CD4-positive, alpha-beta T cell treated with Interleukin-1 beta for 1 hour (primary cell): Measurements from ENCODE around the gene ZNF385D.

ENCODE experiments used
- DNase-seq, 2 donors: peaks; one replicate each; pipeline ENCODE4 v3.0.0-alpha.2; 2020 to 2022

The ZNF385D gene

DNA sequence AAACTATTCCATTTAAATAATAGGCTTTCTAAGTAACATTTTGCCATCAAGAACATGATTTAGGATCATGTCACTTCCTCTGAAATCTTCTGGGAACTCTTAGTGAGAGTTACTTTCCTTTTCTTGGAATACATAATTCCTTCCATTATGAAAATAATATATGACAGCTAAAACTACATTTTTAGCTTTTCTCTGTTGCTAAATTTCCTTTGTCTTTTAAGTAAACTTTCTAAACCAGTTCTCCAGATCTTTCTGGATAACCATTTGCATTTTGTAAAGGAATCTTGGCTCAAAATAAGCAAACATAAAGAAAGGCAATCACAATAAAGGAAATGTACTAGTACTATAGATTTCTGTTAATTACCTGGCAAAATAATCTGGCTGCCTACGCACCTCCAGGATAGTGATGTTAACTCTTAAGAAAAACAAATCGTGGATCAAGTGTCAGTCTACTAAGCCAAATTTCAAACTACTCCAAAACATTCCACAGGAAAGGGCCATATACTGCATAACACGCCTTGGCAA lies 165.7 kb downstream of the ZNF385D start:
- no peak for DNase-seq

DNA sequence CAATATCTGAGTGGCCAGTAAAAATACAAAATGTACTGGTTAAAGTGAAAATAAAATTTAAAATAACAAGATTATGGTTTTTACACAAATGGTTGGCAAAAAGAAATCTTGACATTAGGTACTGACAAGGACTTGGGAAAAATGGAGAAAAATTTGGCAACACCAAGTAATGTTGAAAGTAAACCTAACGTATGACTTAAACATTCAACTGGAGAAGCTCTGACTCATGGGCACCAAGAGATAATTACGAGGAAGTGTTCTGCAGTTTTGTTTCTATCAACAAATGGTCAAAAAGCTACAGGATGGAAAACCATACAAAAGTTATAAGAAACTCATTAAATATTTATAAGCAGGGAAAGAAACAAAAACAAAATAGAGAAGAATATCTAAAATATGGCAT lies 177.7 kb downstream of the ZNF385D start:
- DNase-seq = no peak

DNA sequence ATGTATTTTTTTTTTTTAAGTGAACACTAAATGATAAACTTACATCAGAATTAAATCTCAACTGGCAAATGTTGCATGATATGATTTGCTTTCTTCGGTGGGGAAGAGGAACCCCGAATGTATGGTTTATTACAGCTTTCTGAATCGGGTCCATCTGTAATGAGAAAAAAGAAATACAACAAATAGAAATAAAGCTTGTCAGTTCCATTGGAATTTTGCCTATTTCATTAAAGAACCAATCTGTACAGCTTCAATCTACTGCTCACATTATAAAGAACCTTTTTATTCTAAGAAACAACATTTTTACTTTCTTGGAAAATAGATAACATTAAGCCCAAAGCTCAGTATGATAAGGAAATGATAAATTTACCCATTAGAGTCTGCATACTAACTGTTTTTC lies 186.5 kb downstream of the ZNF385D start:
- DNase-seq = no peak

DNA sequence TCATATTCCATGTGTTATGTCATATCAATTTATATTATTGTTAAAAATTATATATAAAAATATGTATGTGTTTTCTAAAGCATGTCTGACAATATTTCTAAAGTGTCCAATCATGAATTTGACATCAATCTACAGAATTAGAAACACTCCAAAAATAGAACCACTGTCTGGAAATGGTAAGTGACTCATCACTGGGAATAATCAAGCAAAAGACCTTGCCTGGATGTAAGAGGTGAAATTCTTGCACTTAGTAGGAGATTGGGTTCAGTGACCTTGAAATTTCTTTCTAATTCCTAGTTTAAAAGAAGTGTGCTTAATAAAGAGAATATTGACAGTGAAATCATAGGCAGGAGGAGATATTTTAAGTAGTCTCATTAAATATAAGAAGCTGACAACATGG lies 188.8 kb downstream of the ZNF385D start:
- no peak for DNase-seq

DNA sequence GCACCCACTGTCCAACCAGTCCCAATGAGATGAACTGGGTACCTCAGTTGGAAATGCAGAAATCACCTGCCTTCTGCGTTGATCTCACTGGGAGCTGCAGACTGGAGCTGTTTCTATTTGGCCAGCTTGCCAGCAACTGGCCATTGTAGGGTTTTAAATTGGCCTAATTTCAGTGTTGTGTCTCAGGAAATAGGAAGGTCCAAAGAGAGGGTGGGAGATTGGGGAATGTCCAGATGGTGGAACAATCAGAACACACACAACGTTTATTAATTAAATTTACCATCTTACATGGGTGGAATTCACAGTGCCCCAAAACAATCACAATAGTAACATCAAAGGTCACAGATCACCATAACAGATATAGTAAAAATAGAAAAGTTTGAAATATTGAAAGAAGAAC lies 189.5 kb downstream of the ZNF385D start:
- no peak for DNase-seq

DNA sequence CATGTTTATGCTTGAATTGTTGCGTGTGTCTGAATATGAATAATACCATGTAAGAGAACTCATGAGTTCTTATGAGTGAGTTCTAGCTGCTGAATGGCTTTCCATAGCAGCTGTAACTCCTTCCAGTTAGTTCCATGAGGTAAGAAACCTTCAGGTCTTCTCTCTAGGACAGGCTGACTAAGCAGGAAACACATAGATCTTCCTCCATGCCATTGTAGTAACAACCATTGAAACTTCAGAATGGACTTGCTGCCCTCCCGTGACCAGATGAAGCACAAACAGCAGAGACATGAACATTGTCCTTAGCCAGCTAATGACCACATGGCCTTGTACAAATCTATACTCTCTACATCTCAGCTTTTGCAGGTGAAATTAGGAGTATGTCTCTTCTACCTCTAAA lies 200.0 kb downstream of the ZNF385D start:
- no peak for DNase-seq

DNA sequence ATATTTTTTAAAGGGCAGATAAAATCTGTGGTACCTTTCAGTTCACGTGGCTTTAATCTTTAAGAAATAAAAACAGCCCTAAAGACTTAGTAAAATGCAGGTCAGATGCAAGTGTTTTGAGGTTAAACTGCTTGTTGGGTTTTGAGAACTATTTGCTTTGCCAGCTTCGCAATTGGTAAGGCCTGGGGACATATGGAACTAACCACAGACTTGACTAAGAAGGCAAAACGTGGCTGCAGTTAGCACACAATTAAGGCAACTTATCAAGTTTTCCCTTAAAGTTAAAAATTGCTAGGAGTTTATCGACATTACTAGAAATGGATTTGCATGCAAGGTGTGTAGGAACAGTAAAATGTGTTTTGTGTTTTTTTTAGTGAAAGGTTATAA lies 206.9 kb downstream of the ZNF385D start:
- DNase-seq = no peak

DNA sequence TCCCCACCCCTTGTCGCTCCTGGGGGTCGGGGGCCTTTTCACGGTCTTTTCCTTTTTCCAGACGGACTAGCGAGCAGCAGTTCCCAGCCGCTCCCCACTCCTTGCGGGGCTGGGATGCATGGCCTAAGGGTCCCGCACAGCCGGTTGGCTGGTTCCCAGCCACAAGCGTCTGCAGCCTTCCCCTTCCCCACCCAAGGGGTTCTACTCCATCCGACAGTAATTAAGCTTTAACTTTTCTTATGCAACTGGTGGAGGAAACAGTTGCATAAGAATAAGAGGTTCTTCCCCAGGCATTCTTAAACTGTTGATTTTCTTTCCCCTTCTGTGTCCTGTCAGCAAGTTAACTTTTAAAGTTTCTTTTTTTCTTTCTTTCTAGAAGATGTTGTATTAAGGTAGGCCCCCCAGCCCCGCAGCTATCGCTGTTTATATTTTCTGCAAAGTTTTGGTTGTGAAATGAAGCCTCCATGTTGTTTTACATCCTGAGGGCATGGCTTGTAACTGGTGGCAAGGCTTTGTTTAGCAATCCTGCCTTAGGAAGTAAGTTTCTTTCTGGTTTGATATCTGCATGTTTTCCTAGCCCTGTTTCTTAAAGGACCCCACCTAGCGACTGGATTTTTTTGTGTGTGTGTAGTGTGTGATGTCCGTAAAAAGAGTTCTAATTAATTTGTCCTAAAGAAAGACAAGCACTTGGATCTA lies 207.5 kb downstream of the ZNF385D start:
- DNase-seq = no peak

DNA sequence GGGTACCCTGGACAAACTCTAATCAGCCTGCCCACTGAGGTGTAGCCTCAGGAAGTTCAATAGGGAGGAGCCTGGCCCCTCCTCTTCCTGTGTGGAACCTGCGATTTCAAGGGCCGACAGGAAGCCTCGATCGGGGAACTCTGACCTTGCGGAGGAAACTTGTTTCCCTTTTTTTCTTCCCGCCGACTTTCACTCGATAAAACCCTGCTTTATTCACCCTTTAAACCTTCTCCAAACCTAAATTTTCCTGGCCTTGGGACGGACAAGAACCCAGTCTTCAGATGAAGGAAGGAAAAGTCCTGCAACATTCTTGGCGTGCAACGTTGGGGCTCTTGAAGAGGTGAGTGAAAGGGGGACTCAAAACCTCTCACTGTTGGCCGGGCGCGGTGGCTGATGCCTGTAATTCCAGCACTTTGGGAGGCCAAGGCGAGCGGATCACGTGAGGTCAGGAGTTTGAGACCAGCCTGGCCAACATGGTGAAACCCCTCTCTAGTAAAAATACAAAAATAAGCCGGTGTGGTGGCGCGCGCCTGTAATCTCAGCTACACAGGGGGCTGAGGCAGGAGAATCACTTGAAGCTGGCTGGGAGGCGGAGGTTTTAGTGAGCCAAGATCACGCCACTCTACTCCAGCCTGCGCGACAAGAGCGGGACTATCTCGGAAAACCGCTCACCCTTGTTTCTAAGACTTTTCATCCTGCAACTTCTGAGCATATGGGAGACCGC lies 208.2 kb downstream of the ZNF385D start:
- no peak for DNase-seq

DNA sequence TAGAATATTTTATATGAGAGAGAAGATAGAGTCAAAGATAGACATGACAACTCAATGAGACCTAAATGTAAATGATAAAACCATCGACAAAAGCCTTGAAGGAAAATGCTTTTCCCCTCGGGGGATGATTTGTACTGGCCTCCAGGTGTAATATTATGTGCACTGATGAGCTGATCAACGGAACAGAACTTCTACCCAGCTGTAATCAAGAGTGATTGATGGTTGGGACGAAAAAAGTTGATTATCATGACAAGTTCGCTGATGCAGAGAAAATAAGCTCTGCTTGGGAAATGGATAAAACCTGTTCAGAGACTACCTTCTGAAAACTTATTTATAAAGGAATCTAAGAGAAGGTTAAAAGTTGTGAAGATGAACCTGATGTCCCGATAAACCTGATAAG lies 210.7 kb downstream of the ZNF385D start:
- no peak for DNase-seq

DNA sequence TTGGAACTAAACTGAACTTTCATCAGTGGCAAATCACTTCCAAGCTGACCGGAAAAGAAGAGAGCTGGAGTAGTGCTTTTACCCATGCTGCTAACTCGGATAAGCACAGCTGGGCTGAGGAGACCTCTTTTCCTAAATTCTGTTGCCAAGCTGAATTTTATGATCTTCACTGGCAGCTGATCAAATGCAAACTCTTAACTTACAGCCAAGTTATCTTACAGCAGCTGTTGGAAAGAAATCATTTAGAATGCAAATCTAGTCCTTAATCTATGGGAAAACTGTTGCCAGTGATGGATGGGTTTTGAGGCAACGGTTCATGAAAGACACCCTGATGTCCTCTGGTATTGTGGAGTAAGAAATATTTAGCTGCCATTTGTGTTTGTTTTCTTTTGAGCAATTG lies 216.5 kb downstream of the ZNF385D start:
- no peak for DNase-seq

DNA sequence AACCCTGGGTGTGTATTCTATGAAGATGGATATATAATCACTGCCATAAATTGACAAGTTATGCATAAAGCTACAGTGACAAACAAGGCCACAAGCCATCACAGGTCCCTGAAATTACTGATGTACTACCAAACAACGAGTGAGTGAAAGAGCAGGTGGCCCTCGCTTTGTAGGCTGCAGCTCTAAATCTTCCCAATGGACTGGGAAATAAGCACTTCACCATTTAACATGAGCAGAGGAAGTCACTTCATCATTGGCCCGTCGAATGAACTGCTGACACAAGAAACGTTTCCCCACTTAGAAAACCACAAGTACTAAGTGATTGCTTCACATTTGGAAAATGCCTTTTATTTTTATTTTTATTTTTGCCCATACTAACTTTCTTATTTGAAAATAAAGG lies 218.0 kb downstream of the ZNF385D start:
- DNase-seq = peak in 1 of 2 donors; percentile 1

DNA sequence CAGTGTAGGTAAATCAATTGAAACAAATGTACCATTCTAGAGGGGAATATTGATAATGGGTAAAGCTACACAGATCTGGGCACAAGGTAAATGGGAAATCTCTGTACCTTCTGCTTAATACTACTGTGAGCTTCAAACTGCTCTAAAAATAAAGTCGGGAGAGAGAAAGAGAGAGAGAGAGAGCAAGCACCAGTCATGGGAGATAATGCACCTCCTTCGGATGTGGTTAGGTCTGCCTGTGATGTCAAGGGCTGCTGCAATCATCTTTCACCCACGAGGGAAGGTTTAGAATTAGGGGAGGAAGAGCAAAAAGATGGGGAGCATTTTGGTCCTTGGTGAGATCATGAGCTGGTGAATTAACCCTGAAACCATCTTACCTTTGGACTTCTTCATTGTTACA lies 219.1 kb downstream of the ZNF385D start:
- DNase-seq = no peak

DNA sequence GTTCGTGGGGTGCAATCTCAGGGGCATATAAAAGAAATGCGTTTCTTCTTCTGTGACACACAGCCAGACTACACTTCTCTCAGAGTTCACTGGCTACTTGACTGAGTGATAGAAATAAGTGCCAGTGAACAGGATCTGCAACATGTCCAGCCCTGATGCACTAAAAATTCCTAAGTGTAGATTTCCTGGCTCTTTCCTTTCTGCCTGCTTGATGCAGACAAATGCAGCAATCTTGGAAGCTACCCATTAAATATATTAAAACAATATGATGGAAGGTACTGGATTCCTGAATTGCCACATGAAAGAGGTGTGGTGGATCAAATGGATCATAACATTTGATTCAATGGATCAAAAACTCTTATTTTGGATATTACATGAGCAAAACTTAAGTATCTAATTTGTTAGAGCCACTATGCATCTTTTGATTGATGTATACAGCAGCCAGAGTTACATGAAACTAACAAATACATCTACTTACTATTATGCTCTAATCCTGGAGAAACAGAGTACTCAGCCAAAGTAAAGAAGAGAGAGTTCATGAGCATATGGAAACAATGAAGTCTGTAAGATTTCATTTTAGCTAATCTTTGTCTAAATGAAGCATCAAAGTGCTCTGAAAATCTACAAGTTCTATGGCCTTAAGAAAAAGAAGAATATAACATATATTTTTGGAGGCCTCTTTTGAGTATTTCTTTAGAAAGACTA lies 222.6 kb downstream of the ZNF385D start:
- DNase-seq = no peak

DNA sequence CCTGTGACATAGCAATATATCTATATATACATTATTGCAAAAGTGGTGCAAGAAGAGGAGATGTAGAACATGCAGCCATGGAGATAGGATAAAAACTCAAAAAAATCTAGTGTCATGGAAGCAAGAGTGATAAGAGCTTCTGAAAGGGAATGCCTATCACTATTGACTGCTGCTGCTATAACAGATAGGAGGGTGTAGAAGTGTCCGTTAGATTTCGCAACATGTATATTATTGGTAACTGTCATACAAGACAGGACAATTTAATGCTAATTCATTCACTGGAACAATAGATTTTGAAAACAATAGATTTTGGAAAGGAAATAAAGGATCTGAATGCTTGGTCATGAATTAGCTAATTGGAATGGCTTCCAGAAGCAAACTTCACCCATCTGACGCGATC lies 224.5 kb downstream of the ZNF385D start:
- DNase-seq = no peak

DNA sequence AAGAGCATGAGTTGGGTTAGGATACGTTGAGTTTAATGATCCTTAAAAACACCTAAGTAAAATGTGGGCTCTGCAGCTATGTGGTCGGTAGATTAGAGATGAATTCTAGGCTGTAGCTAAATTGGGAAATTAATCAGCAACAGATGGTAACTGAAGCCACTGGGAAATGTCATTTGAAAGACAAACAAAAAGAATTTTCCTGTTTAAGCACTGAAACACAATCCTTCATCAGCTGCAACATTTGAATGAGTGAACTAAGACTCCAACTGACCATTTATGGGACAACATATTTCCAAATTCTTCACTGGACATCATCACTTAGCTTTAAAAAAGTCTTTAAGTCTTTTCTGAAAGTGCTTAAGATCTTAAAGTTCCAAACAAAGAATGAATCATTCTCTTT lies 226.9 kb downstream of the ZNF385D start:
- DNase-seq = no peak

DNA sequence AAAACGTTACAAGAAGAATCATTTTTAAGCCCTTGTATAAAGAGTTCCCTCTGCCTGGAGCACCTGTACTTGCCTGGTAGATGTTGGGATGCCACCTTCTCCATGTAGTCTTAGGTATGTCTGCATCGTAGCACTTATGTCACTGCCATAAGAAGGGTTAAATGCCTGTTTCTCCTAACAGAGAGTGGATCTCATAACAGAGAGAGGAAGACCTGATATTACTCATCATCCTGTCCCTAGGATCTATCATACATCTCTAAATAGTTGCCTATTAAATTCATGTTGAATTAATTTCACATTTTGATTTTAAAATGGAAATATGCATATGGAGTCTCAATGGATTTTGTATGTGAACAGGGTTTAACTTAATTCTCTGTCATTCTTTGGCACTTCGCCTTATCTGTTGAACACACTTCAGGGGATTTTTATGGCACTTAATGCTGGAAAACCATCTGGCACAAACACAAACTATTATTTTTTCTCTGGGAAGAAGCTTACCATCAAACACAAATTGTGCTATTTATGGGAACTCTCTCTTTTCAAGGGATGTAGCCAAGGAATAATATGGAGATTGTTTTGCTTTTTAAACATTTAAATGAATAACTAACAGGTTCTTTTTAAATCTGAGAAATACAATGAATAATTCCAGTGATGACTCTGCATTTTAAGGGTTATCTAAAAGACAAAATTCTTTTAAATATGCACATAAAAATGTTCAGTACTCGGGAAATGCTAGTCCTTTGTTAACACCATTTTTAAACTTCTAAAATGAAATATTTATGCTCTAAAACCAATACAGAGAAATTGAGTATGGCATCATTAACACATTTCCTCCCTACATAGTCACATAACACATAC lies 230.7 kb downstream of the ZNF385D start:
- no peak for DNase-seq

DNA sequence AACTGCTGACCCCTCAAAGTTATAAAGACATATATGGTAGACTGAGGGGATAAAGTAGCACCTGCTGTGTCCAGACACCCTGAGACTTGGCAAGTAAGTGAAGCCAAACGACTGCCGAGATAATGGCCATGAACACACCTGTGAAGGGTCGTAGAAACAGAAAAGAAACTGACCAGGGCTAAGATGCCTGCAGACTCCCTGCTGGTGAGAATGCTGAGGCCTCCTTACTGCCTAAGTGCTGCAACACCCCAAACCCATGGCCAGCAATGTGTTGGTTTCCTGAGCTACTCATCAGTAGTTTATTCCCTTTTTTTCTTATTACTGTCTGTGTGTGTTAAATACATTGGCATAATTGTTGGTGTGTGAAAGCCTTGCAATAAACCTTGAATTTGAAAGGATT lies 233.8 kb downstream of the ZNF385D start:
- DNase-seq = no peak

DNA sequence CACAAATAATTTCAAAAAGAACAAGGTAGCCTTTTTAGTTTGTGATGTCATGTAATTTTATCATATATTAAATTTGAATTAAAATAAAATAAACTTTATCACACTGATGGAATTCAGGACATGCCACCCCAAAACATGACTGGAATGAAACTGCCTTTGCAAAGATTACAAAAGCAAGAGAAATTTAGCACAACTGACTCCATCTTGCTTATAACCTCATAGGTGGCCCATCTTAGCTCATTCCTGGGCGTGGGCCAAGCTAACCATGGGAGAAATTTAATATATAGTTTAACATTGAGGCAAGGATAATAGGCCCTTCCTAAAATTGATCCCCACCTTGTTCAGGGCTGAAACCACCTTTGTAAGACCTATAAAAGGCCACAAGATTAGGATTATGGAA lies 235.6 kb downstream of the ZNF385D start:
- no peak for DNase-seq

DNA sequence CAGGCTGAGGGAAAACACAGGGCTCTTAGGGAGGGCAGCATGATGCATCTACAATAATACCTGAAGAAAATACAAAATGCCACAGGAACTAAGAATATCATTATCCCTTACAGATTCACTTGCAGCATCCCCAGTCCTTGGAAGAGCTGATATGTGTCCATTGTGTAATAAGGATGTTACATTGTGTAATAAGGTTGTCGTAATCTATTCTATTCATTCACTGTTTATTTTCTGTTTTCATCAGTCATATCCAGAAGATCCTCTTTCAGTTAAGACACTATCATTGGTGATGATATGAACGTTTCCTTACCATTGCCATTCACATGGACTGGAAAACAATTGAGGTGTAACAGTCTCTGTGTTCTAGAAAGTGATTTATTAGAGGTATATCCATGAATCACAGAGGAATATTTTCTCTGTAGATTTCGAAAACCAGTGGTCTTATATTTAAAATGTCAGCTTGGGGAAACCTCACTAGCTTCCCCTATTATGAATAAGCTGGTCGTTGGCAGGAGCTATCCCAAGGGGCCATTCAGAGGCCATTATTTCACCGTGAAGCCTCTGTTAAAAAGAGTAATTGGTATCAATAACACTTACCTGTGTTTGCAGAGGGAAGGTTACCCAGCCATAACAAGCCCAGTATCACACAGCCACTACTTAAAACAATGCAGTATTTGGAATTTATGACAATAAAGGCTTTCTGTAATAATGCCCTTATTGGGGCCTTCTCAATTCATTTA lies 241.1 kb downstream of the ZNF385D start:
- no peak for DNase-seq

DNA sequence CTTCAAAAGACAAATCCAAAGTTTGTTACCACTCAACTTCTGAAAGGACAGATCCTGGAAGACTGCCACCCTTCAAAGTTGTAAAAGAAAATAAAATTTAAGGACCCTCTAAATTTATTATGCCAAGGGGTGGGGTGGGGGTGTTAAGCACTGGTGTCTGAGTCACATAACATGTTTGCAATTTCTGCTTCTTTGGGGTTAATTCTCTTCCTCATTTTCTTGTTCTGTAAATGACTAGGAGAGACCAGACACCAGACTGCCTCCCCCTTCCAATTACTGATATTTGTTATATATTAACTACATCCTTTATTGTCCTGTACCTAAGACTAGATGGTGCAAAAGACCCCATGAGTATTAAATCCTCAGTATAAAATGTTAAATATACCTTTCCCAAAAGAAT lies 242.8 kb downstream of the ZNF385D start:
- DNase-seq = no peak
